HFF-Myc (cell line): ENCODE results near the gene CCDC179.

ENCODE experiments used
- DNase-seq: peaks from one replicate; pipeline ENCODE4 v3.0.0-alpha.2; 2011; ENCODE audit warnings: low read depth; ENCODE audit errors: extremely low read depth
- H3K4me3 ChIP-seq: replicated peaks from 2 replicates; pipeline ENCODE4 v1.5.1; 2011; ENCODE audit warnings: low read depth, mild to moderate bottlenecking, control low read depth, low read length
- CTCF ChIP-seq: IDR thresholded peaks from 2 replicates; pipeline ENCODE4 v1.5.1; 2012; ENCODE audit warnings: mild to moderate bottlenecking, low read depth, low read length, control low read depth; ENCODE audit errors: missing control alignments

CCDC179 gene

GRCh38 chr11:22846726-22847125, 13.5 kb downstream of the CCDC179 start:
- no peak for DNase-seq
- H3K4me3 ChIP-seq: no peak overlapping the region
- TF ChIP-seq CTCF: no peak

GRCh38 chr11:22832315-22833015, 27.8 kb downstream of the CCDC179 start:
- no peak for TF ChIP-seq CTCF
- no peak overlapping the region for H3K4me3 ChIP-seq
- no peak for DNase-seq

- no peak for TF ChIP-seq CTCF
- peak overlapping the region; percentile 18; the same call in 1 of the 2 replicates for H3K4me3 ChIP-seq
- DNase-seq: no peak
Observed at GRCh38 chr11:22830082-22830414, 30.2 kb downstream of the CCDC179 start.

- peak within 1 kb of the TSS; percentile 86 for H3K4me3 ChIP-seq
Observed at GRCh38 chr11:22829231-22830081, 30.8 kb downstream of the CCDC179 start, which contains the start of gene SVIP. TSS of gene SVIP (minus strand) at chr11:22829801. CDS start at chr11:22829748, 53 bp downstream.

GRCh38 chr11:22828373-22828772, 31.9 kb downstream of the CCDC179 start:
- no peak for TF ChIP-seq CTCF
- peak overlapping the region; percentile 86 for H3K4me3 ChIP-seq
- no peak for DNase-seq

More at GRCh38 chr11:22829231-22830081, 30.8 kb downstream of the CCDC179 start, which contains the start of gene SVIP:
- peak; percentile 70 for TF ChIP-seq CTCF
- peak; percentile 82 for DNase-seq

- no peak for TF ChIP-seq CTCF
- H3K4me3 ChIP-seq: no peak overlapping the region
- no peak for DNase-seq
Observed at GRCh38 chr11:22822203-22822602, 38.1 kb downstream of the CCDC179 start.
